ENCODE data around the gene LRFN2.

The LRFN2 gene

DNA sequence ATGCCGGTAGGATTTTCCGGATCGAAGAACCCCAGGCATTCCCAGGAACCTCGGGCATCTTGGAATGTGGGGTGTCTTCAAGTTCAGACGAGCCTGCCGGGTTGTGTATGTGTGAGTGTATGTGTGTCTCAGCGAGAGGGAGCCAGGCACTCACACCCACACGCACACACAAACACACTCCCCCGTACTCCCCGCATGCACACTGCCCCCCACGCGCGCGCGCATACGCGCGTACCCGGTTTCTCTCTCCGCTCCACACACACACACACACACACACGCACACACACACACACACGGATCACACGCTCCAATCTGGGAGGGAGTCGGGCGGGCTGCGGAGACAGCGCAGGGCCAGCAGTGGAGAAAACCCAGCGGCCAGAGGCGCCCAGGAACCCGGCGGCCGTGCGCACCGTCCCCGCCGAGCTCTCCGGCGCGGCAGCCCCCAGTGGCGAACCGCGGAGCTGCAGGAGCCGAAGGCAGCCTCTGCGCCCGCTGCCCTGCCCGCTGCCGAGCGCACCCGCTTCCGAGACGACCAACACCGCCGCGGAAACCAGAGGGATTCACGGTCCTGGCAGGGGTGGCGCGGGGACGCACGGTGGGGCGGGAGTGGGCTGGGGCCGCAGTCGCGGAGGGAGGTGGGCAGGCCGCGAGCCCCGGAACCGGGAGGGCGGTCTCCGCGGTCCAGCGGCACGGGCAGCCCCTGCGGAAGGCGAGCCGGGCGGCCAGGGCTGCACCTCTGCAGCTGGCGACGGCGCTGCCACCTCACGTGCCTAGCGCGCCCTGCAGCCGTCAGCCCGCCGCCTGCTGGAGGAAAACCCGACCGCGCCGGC lies at the start of gene LRFN2:
TSS of gene LRFN2 (minus strand) at position 125 of the 830 bp plus-strand sequence.
- peak; percentile 62 for DNase-seq (ENCODE audit: insufficient read length, low spot score)
- FAIRE-seq: peak; percentile 82

DNA sequence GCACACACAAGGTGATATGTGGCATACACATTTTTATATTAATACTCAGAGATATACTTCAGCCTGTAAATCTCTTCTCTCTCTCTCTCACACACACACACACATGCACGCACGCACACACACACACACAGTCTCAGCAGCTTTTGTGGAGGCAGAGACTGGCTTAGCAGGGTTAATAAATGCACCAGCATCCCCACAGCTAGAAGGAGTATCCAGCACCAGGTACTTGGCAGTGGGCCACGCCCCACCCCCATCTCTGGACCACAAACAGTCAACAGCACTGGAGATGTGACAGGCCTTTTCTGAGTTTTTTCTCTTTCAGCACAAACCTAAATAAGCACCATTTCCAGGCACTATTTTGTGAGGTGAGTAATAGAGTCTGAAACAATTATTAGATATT lies 47.3 kb upstream of the LRFN2 start:
- no peak for FAIRE-seq
- DNase-seq (ENCODE audit: insufficient read length, low spot score): no peak

DNA sequence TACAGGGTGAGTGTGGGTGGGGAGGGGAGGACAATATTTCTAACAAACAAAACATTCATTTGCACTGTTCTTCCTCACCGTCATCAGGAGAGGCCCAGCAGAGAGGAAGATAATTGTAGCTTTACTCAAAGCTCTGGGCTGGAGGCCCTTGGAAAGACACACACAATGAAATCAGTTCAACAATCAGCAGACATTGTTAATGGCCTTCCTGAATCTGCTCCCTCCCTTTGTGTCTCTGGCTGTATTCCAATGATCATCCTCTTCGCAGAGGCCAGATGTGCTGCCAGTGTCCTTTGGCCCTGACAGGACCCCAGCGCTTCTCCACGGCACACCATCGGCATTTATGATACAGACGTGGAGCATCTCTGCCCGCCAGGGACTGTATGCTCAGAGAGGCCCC lies 44.6 kb upstream of the LRFN2 start:
- DNase-seq (ENCODE audit: insufficient read length, low spot score): no peak
- FAIRE-seq: no peak

DNA sequence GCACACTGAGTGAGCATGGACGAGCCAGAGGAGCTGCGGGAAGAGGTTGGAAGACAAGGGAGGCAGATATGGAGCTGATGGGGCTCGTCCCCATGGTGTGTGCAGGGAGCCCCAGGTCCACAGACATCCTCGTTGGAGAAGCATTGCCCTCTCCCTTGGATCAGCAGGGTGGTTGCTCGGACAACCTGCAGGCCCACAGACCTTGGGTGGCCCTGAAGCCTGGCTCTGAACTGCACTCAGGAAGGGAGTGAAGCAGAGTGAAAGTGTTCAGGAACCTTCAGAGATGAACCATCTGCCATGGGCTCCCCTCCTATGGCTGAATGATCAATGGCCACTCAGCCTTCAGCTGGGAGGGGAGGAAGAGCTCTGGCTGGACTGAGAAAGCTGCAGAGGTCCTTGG lies 43.3 kb upstream of the LRFN2 start:
- DNase-seq (ENCODE audit: insufficient read length, low spot score) (no peak), FAIRE-seq (no peak)

DNA sequence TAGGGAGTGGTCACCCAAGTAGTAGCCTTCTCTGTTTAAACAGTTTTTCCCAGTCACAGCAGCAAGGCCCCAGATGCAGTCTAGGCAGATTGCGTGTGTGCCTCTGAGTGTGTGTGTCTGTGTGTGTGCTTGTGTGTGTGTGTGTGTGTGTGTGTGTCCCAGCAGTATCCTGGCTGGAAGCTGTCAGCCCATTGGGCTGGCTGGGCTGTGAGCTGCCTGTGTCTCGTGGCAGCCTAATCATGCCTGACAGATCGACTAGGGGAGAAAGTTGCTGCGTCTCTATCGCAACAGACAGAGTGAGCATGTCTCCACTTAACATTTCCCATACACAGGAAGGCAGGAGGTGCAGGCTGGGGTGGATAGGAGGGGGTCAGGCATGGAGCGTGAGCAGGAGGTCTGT lies 42.9 kb upstream of the LRFN2 start:
- FAIRE-seq: peak; percentile 33
- DNase-seq (ENCODE audit: insufficient read length, low spot score): no peak

DNA sequence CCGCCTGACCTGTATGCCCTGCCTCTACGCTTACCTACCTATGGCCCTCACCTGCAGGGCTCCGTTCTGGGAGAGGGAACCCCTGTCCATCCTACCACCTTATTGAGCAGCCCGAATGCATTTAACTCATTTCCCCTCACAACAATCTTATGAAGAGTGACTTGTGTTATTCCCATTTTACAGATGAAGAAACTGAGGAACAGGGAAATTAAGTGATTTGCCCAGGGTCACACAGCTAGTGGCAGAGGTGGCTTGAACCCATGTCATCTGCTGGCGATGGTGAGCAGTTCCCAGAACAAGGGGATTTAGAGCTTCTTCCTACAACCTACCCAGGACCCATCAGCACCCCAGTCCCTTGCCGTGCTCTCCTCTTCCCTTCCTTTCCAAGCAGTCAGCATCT lies 42.3 kb upstream of the LRFN2 start:
- FAIRE-seq (no peak), DNase-seq (ENCODE audit: insufficient read length, low spot score) (no peak)

DNA sequence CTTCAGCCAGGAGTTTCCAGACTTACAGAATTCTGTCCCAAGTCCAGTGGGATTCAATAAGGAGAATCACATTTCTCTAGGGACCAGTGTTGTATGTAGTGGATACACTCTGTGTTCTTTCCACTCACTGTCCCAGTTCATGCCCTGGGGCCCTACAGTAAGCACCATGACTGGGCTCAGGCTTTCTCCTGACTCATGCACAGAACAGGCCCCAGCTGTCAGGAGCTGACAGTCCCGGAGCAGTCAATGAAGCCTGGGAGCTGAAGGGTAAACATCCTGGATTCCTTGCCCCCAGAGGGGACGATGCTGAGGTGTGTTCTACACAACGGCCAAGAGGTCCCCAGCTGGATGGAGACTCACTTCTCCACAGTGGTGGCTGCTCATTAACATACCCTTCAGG lies 40.2 kb upstream of the LRFN2 start:
- peak; percentile 9 for DNase-seq (ENCODE audit: insufficient read length, low spot score)
- FAIRE-seq: peak; percentile 23

DNA sequence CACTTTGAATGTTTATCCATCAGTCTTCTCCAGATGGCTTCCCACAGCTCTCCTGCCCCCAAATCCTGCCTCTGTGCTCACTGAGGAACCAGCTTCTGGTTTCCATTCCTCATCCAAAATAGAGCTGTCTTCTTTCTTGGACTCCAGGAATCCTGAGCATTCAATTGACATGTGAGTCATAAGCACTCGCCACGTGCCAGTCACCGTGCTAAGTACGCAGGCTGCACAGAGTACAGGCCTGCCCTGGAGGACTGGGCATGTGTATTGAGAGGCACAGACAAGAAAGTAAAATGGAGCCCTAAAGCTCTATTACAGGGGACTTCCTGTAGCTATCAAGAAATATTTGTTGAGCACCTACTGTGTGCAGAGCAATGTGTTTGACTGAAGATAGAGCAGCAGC lies 39.7 kb upstream of the LRFN2 start:
- DNase-seq (ENCODE audit: insufficient read length, low spot score) (no peak), FAIRE-seq (no peak)

DNA sequence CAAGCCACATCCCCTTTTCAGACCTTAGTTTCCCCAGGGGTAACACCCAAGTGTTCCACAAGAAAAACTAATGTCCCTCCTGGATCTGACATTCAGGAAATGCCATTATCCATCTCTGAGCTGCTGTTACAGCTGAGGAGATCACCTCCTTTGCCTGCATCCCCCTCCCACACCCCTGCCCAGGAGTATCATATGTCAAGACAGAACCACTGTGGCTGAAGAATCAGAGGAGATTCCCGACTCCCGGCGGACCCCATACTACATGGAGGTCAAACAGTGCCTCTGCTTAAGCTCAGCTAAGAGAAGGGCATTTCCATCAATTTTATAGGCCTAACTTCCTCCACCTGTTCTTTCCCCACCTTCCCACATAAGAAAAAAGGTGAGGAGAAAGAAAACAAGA lies 36.8 kb upstream of the LRFN2 start:
- no peak for FAIRE-seq

DNA sequence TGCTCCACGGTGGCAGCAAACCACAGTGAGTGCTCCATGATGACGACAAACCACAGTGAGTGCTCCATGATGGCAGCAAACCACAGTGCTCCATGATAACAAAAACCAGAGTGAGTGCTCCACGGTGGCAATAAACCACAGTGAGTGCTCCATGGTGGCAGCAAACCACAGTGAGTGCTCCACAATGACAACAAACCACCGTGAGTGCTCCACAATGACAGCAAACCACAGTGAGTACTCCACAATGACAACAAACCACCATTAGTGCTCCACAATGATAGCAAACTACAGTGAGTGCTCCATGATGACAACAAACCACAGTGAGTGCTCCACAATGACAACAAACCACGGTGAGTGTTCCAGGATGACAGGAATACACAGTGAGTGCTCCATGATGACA lies 36.0 kb upstream of the LRFN2 start:
- FAIRE-seq (no peak), DNase-seq (ENCODE audit: insufficient read length, low spot score) (no peak)

More for the DNA sequence above, 36.8 kb upstream of the LRFN2 start:
- no peak for DNase-seq (ENCODE audit: insufficient read length, low spot score)

DNA sequence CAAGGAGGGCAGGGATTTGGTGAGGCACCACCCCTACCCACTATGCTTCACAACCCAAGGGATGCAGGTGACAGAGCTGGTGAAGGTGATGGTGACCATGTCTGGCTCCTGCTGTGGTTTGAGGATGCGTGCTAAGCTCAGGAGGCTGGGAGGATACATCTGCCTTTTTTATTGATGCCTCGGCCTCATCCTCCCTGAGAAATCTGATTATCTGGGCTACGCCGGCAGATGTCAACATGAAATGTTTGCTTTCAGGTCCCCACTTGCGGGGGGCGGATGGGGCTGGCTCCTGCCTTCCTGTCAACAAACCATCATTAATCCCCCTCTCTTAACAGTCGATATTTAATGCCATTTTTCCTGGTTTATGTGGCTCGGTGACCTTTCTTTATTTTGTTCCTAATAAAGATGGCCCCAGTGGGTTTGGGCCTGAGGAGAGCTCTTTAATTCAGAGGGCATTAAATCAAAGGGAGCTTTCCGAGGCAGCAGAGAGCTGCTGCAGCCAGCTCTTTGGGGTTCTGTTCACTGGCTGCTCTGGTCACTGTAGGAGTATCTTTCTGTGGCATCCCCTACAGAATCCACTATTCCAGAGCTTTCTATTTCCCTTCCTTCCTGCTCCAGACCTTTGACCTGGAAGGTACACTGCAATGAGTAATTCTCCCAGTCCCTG lies 33.5 kb upstream of the LRFN2 start:
- DNase-seq (ENCODE audit: insufficient read length, low spot score) (no peak), FAIRE-seq (no peak)

DNA sequence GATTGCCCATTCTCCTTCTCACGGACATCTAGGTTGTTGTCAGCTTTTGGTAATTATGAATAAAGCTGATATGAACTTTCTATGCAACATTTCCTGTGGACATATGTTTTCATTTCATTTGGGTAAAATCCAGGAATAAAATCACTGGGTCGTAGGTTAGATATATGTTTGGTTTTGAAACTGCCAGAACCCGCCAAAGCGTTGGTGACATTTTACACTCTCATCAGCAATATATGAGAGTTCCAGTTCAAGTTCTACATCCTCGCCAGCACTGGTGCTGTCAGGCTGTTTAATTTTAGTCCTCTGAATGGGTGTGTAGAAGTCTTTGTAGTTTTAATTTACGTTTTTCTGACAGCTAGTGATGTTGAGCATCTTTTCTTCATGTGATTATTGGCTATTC lies 27.5 kb upstream of the LRFN2 start:
- no peak for FAIRE-seq
- DNase-seq (ENCODE audit: insufficient read length, low spot score): no peak

DNA sequence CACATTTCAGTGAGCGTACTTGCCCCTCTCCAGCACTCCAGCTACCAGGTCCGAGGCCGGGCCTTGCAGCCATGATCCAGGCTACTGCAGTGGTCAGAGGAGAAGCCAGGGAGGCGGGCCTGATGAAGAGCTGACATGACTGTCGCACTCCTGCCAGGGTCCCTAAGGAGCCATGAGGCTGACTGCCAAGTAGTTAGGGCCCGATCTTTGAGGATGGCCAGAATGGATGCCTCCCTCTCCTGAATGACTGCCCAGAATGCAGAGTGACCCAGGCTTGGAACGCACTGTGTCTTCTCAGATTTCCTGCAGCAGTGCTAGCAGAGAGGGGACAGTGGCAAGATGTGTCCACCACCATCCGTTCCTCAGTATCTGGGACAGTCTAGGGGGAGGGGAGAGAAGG lies 24.7 kb upstream of the LRFN2 start:
- DNase-seq (ENCODE audit: insufficient read length, low spot score): no peak
- no peak for FAIRE-seq

DNA sequence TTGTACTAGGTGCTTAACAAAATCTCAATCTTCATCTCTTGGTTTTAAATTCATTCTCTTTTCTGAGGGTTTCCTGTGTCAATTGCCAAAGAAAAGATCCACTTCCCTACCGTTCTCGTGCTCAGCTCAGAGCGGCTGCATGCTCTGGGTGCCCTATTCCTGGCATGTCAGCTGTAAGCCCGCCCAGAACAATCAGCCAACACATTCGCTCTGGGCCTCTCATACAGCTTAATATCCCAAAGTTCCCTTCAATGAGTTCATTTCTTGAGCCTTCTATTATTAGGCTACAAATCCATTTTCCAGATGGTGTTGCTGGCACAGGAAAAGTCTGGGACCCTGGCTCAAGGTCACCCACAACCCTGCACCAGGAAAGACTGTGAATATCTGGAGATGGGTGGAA lies 24.3 kb upstream of the LRFN2 start:
- DNase-seq (ENCODE audit: insufficient read length, low spot score) (no peak), FAIRE-seq (no peak)

DNA sequence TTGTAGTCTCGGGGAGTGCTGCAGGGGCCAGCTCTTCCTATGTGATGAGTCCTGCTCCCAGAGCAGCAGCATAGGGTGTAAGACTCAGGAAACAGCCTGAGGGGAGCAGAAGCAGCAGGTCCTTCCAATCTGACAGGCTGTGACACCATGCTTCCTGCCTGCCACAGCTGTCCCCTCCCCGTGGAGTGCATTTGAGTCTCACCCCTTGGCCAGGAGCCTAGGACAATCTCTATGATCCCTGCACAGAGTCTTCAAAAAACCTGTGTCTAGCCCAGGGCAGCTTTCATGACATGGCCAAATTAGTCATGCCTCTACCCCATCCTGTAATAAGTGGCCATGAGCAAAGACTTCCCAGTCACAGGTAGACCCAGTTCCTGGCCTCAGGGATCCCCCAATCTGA lies 23.1 kb upstream of the LRFN2 start:
- FAIRE-seq (no peak), DNase-seq (ENCODE audit: insufficient read length, low spot score) (no peak)

DNA sequence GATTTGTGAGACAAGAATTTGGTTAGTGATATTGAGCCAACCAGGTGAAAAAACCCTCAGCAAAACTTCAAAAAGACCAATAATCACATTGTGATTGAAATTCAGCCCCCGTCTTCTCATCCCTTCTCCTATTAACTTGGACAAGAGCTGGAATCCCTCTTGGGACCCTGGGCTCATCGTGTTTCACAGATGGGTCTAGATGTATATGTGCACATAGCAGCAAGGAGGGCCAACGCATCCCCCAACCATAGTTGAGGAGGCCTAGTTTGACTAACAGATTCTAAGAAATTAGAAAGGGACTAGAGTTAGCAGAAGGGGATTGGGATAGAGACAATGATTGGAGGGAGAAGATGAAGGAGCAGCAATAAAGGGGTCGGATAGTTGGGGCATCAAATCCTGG lies 19.8 kb upstream of the LRFN2 start:
- FAIRE-seq (no peak), DNase-seq (ENCODE audit: insufficient read length, low spot score) (no peak)

DNA sequence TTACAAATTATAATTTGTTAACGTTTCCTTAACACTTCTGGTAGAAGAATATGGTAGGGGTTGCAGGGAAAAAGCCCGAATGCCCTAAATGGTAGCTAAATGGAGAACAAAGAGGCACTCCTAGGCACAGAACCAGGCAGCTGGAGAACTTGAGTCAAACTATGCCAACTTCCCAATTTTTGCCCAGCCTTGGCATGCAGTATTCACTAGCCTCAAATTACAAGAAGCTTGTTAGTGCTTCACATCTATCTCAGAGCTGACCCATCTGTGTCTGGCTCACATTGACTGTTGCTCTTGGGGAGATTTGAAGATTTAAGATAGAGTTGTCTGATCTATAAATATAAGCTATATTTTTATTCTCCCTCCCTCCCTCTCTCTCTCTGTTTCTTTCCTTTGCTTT lies 19.4 kb upstream of the LRFN2 start:
- FAIRE-seq (no peak), DNase-seq (ENCODE audit: insufficient read length, low spot score) (no peak)

DNA sequence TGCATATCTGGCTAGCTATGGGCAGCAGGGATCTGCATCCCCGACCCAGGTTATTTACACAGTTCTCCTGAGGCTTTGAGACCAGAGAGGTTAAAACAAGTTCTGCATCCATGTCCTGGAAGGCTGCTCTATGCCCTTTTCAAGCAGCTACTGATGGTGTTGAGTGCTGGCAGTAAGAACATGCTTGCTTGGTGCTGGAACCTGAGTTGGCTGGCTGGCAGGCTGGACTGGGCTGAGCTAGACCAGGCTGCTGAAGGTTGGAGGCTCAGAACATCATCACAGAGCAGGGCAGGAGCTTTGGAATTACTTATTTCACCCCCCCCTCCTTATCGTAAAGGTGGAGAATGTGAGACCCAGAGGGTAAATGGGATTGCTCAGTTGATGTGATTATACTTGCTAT lies 16.9 kb upstream of the LRFN2 start:
- FAIRE-seq (no peak), DNase-seq (ENCODE audit: insufficient read length, low spot score) (no peak)

DNA sequence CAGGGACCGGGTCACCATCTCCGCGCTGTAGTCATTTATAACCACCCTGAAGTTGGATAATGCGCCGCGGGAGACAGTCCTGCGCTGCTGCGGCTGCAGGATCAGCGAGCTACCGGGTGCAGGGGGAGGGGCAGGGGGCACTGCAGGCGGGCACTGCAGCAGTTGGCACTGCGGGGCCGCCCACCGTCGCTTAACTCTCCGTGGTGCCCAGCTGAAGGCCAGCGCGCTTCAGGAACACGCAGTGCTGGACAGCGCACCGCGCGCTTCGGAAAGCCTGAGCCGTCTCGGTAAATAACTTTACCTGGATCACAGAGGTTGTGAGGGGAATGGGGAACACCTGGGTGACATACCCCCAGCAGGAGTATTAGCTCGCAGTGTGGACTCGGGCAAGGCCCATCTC lies 12.4 kb upstream of the LRFN2 start:
- no peak for FAIRE-seq
- no peak for DNase-seq (ENCODE audit: insufficient read length, low spot score)

DNA sequence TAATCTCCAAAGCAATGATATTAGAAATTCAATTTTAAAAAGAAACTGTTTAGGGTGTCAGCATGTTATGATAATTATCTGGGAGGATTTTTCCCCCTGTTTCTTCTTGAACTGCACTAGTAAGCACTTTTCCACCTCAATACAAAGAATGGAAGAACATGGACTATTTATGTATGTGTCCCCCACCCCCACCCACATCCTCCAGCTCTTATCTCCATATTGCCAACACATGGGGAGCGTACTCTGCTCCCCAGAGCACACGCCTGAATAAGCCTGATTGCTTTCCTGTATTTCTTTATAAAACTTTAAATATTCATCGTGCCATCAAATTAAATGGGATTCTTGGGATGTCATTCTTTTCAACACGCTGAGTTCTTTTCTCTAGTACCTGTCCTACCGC lies 11.4 kb upstream of the LRFN2 start:
- FAIRE-seq (no peak), DNase-seq (ENCODE audit: insufficient read length, low spot score) (no peak)

DNA sequence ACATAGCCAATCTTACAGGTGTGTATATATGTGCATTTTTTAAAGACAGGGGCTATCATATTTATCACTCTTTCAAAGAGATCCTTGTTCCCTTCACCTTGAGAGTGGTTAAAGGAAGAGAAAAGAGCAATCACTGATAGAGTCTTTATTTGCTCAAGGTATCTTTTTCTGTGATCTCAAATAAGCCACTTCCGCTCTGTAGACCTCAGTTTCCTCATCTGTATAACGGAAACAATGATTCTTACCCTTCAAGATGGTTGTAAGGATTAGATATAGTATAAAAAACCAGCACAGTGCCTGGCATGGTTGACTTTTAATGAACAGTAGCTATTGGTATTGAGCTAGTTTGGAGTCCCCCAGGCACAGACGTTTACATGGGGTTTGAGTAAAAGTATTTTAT lies 10.1 kb upstream of the LRFN2 start:
- FAIRE-seq: no peak

DNA sequence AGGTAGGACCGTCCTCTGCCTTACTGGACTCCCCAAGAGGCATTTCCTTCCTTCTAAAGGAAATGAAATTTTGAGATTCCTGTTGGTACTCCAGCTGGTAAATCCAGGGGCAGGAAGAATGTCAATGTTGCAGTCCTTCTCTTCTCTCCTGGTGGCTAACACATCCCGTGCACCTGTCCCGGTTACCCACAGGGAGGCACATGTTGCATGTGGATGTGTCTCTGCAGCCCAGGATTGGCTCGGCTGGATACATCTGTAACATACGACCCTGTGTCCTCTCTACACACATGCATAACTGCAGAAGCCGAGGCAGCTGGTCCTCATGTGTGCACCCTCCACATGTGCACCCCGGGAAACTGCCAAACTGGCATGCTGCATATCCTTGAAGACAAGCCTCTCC lies 1.3 kb upstream of the LRFN2 start:
- no peak for FAIRE-seq

More for the DNA sequence above, 10.1 kb upstream of the LRFN2 start:
- DNase-seq (ENCODE audit: insufficient read length, low spot score): no peak

DNA sequence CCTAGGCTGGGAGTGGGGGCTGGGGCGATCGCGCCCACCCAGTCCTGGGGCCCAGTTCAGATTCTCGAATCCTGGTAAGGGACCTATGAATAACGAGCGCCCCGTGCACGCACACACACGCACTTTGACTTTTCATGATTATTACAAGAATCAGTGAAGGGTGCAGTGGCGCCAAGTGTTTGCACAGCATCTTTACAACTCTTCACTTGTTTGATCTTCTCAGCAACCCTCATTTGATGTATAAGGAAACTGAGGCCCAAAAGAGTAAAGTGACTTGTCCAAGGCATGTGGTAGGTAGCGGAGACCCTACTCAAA lies 863 bp upstream of the LRFN2 start:
- FAIRE-seq (no peak), DNase-seq (ENCODE audit: insufficient read length, low spot score) (no peak)

More for the DNA sequence above, 1.3 kb upstream of the LRFN2 start:
- no peak for DNase-seq (ENCODE audit: insufficient read length, low spot score)

All from HTR-8/SVneo (cell line).